ENCODE results near the gene ZBTB34.
A peak's percentile ranks its signal among the peaks of the same experiment; 100 is the strongest.

The ZBTB34 gene

GRCh38 chr9:126842977-126843799 lies 17.3 kb upstream of the ZBTB34 start:
- DNase-seq, result no peak

GRCh38 chr9:126844085-126844484 lies 16.4 kb upstream of the ZBTB34 start:
- no peak for DNase-seq

- DNase-seq, result no peak
Observed at GRCh38 chr9:126847051-126847450, 13.4 kb upstream of the ZBTB34 start.

GRCh38 chr9:126849591-126850225 lies 10.7 kb upstream of the ZBTB34 start:
- no peak for DNase-seq

GRCh38 chr9:126851286-126851880 lies 9.1 kb upstream of the ZBTB34 start:
- no peak for DNase-seq

GRCh38 chr9:126852086-126852688 lies 8.3 kb upstream of the ZBTB34 start:
- DNase-seq, result no peak

- no peak for DNase-seq
Observed at GRCh38 chr9:126853667-126854066, 6.8 kb upstream of the ZBTB34 start.

GRCh38 chr9:126854734-126855133 lies 5.7 kb upstream of the ZBTB34 start:
- no peak for DNase-seq

- DNase-seq, result no peak
Observed at GRCh38 chr9:126856326-126856877, 4.0 kb upstream of the ZBTB34 start.

GRCh38 chr9:126857261-126857960 lies 3.0 kb upstream of the ZBTB34 start:
- DNase-seq, result no peak

GRCh38 chr9:126859111-126859510 lies 1.3 kb upstream of the ZBTB34 start:
- DNase-seq, result no peak

- DNase-seq, result peak in 1 of 4 experiments; percentile 10
Observed at GRCh38 chr9:126860757-126861466, 473 bp downstream of the ZBTB34 start.

GRCh38 chr9:126861707-126862103 lies 1.3 kb downstream of the ZBTB34 start:
- DNase-seq, result no peak

- DNase-seq, result peak in 1 of 4 experiments; percentile 5
Observed at GRCh38 chr9:126862104-126862761, 1.8 kb downstream of the ZBTB34 start.

GRCh38 chr9:126864771-126865170 lies 4.3 kb downstream of the ZBTB34 start:
- no peak for DNase-seq

- DNase-seq, result no peak
Observed at GRCh38 chr9:126869368-126869767, 8.9 kb downstream of the ZBTB34 start.

GRCh38 chr9:126872516-126872915 lies 12.1 kb downstream of the ZBTB34 start:
- DNase-seq, result no peak

GRCh38 chr9:126874546-126875314 lies 14.3 kb downstream of the ZBTB34 start:
- no peak for DNase-seq

- no peak for DNase-seq
Observed at GRCh38 chr9:126875756-126876510, 15.5 kb downstream of the ZBTB34 start.

GRCh38 chr9:126876531-126876930 lies 16.1 kb downstream of the ZBTB34 start:
- no peak for DNase-seq
